Right atrium auricular region (tissue), 2 donors: ENCODE results near the gene RNF7. TPM values are rescaled to one million over a fixed set of nuclear protein-coding genes. Genes with fewer than 3 reads are reported as not detected.

Experiments used
- DNase-seq: peaks from one replicate; pipeline ENCODE4 v3.0.0-alpha.2; 2019; ENCODE audit warnings: low spot score
- H3K27ac ChIP-seq, 2 donors: fragments of 200-600 bp; sonication (generic); 1 replicate in 1 of 2; 2 replicates in 1 of 2; pipeline ENCODE4 v1.5.1; 2016 to 2019
- H3K27me3 ChIP-seq, 2 donors: fragments of 200-600 bp; sonication (generic); one replicate each; pipeline versions ENCODE4 v1.5.1 to v1.6.0; 2017 to 2019
- H3K36me3 ChIP-seq: fragments of 200-600 bp; sonication (generic); one replicate; pipeline ENCODE4 v1.5.1; 2016
- H3K4me1 ChIP-seq, 2 donors: fragments of 200-600 bp; sonication (generic); one replicate each; pipeline versions ENCODE4 v1.5.1 to v1.6.0; 2017 to 2019
- H3K4me3 ChIP-seq, 2 donors: fragments of 200-600 bp; sonication (generic); 1 replicate in 1 of 2; 2 replicates in 1 of 2; pipeline ENCODE4 v1.5.1; 2017 to 2019; ENCODE audit warnings: mild to moderate bottlenecking in 1 of 2, moderate library complexity in 1 of 2
- H3K9me3 ChIP-seq, 2 donors: fragments of 200-600 bp; sonication (generic); one replicate each; pipeline ENCODE4 v1.5.1; 2019
- total RNA-seq, 2 donors: library from RNA; depleted of rRNA; stranded (reverse); fragments of >200 nt; gene quantifications; one replicate each; pipeline ENCODE4 v1.1.0, GENCODE V29; 2016
- TF ChIP-seq, protein P1 (sequence below), 2 donors: fragments of 200-600 bp; sonication (generic); IDR thresholded peaks; one replicate each; pipeline ENCODE4 v1.5.1; 2019; ENCODE audit warnings: antibody characterized with exemption in 2 of 2

The RNF7 gene
- total RNA-seq, 2 donors from 2014 or later = 64.9 to 81.2 TPM

DNA sequence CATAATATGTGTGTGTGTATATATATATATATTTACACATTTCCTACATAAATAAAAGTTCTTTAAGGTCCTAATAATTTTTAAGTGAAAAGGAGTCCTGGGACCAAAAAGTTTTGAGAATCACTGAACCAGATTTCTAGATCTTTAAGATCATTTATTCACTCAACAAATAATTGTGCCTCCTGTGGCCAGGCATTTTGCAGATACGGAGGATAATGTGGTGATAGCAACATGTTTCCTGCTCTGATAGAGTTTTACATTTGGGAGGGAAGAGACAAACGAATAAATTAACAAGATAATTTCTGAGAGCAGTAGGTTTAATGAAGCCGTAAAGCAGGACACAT, 448 bp upstream of the RNF7 start:
- peak overlapping the region; percentile 94 to 99 for H3K27ac ChIP-seq

DNA sequence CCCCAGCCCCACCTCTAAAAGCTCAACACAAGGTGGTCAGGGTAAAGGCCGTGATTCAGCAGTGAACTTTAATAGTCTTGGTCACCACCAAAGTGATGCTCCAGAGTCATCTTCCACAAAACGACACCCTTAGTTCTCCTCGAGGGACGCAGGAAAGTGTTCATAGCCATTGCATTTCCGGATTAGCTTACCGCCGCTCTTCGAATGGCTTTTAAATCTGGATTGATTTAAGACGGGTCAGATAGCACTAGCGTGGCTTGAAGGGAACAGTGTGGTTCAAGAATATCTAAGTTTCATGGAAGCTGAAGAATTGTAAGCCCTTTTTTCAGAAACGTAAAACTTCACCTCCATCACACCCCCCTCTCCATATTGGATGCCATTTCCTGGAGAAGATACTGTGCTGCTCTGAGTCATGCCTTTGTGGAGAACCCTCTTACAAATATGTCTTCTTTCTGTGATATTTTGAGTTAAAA, 829 bp downstream of the RNF7 start:
- H3K9me3 ChIP-seq = no peaks in the 10 kb centered on the region
- H3K27me3 ChIP-seq = no peaks in the 10 kb centered on the region
- DNase-seq = no peak
- H3K27ac ChIP-seq = peak overlapping the region; percentile 94 to 99
- H3K4me1 ChIP-seq = peaks cover 0 to 37% of the 10 kb centered on the region in 2 donors
- peaks cover 4% of the 10 kb centered on the region for H3K36me3 ChIP-seq
- peak overlapping the region; percentile 93 to 94 for H3K4me3 ChIP-seq
- TF ChIP-seq, protein P1, sequence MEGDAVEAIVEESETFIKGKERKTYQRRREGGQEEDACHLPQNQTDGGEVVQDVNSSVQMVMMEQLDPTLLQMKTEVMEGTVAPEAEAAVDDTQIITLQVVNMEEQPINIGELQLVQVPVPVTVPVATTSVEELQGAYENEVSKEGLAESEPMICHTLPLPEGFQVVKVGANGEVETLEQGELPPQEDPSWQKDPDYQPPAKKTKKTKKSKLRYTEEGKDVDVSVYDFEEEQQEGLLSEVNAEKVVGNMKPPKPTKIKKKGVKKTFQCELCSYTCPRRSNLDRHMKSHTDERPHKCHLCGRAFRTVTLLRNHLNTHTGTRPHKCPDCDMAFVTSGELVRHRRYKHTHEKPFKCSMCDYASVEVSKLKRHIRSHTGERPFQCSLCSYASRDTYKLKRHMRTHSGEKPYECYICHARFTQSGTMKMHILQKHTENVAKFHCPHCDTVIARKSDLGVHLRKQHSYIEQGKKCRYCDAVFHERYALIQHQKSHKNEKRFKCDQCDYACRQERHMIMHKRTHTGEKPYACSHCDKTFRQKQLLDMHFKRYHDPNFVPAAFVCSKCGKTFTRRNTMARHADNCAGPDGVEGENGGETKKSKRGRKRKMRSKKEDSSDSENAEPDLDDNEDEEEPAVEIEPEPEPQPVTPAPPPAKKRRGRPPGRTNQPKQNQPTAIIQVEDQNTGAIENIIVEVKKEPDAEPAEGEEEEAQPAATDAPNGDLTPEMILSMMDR (IDR thresholded peaks at IDR 0.05) = no peak

More for the DNA sequence above, 448 bp upstream of the RNF7 start:
- H3K36me3 ChIP-seq = no peaks in the 10 kb centered on the region
- peak overlapping the region; percentile 93 to 94 for H3K4me3 ChIP-seq
- H3K9me3 ChIP-seq = no peaks in the 10 kb centered on the region
- H3K4me1 ChIP-seq = peaks cover 0 to 26% of the 10 kb centered on the region in 2 donors
- DNase-seq = no peak
- H3K27me3 ChIP-seq = no peaks in the 10 kb centered on the region
- TF ChIP-seq, protein P1 (IDR thresholded peaks at IDR 0.05) = no peak

DNA sequence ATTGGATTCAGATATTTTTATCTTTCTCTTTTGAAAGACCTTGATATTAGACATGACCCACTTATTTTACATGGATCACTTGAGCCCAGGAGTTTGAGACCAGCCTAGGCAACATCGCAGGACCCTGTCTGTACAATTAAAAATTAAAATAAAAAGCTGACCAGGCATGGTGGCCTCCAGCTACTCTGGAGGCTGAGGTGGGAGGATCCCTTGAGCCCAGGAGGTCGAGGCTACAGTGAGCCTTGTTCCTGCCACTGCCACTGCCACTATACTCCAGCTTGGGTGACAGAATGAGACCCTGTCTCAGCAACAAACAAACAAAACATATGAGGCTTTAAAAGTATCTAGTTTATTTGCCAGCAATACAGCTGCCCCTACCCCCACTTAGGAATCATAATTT, 1.6 kb downstream of the RNF7 start:
- Histone ChIP-seq H3K27ac (peak overlapping the region; percentile 94 to 99), H3K4me1 (peaks cover 0 to 44% of the 10 kb centered on the region in 2 donors)

DNA sequence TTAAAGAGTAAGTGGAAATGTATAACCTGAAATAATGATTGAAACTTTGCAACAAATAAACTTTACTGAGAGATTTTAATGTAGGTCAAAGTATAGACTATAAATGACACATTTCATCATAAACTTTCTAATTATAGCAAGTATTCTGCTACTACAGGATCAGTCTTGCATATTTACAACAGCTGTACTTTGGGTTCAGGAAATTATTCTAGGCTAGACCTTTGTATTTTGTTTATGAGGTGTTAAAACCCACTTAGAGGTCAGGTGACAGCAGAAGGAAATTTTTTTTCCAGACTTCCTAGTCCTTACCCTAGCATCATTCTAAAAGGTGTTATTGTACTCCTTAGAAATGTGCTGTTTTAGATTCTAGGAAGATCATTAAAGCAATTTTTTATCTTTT, 2.3 kb downstream of the RNF7 start:
- TF ChIP-seq, protein P1 (IDR thresholded peaks at IDR 0.05) = no peak
- no peak for DNase-seq
- Histone ChIP-seq H3K4me3 (no peak overlapping the region), H3K9me3 (no peaks in the 10 kb centered on the region), H3K4me1 (peaks cover 0 to 44% of the 10 kb centered on the region in 2 donors), H3K27ac (peak overlapping the region; percentile 94 to 99), H3K36me3 (peaks cover 10% of the 10 kb centered on the region), H3K27me3 (no peaks in the 10 kb centered on the region)

More for the DNA sequence above, 1.6 kb downstream of the RNF7 start:
- no peak for DNase-seq
- Histone ChIP-seq H3K27me3 (no peaks in the 10 kb centered on the region), H3K36me3 (peaks cover 4% of the 10 kb centered on the region), H3K9me3 (no peaks in the 10 kb centered on the region), H3K4me3 (peak overlapping the region in 1 of 2 donors; percentile 94)
- TF ChIP-seq, protein P1 (IDR thresholded peaks at IDR 0.05) = no peak

DNA sequence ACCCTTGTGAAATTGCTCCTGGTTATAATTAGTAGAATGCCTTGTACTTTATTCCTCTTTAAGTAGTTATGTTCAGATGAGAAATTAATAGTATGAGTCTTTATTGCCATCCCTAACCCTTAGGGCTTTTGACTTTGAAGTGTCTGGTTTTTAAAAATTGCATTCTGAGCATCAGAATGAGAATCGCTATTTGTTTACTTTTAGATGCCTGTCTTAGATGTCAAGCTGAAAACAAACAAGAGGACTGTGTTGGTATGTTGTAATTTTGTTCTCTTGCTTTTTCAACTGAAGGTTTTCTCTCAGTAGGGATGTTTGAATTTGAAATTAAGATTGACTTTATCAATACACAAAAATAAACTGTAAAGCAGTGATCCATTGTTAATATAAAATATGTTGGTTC, 5.2 kb downstream of the RNF7 start:
- Histone ChIP-seq H3K27me3 (no peaks in the 10 kb centered on the region), H3K36me3 (peaks cover 32% of the 10 kb centered on the region), H3K27ac (no peak overlapping the region)

More for the DNA sequence above, 5.2 kb downstream of the RNF7 start:
- TF ChIP-seq, protein P1 (IDR thresholded peaks at IDR 0.05) = no peak
- Histone ChIP-seq H3K4me1 (peaks cover 0 to 44% of the 10 kb centered on the region in 2 donors), H3K9me3 (no peaks in the 10 kb centered on the region), H3K4me3 (no peak overlapping the region)
- DNase-seq = no peak
